Stimulated activated CD8-positive, alpha-beta memory T cell treated with anti-CD3 and anti-CD28 coated beads, Interleukin-15, amount 100 ng/mL, for 24 hours (primary cell): ENCODE measurements around the gene BCL2L11.

Experiments
- DNase-seq: peaks from one replicate; pipeline ENCODE4 v3.0.0-alpha.2; 2020; ENCODE audit warnings: low read depth

The BCL2L11 gene

DNA sequence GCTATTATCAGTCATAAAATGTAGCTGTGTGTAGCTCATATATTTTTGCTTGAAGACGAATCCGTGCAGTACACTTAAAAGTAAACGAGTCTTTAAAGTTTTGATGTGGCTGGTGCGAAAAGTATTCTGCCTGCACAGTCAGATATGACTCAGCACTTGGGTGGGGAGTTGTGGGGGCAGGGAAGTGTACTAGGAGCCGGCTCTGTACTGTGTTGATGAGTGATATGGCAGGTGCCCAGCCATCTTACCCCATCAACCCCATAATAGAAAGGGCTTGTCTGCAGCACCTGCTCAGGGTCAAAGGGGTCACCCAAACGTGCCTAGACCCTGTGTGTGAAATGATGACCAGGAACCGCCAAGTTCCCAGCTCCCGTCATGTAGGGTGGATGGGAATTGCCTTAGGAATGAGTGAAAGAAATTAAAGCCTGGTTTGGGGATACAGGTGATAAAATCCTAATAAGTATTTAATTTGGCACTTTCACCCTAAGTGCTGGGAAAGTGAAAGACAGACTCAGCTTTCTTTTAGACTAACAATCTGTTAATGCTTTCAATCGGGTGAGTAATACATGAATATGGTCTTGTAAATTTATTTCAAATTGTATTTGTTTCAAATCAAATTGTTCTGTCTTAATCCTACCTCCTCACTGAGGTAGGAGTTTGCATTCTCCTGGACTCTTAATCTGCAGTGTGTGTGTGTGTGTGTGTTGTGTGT lies 48.0 kb downstream of the BCL2L11 start:
- DNase-seq: no peak

DNA sequence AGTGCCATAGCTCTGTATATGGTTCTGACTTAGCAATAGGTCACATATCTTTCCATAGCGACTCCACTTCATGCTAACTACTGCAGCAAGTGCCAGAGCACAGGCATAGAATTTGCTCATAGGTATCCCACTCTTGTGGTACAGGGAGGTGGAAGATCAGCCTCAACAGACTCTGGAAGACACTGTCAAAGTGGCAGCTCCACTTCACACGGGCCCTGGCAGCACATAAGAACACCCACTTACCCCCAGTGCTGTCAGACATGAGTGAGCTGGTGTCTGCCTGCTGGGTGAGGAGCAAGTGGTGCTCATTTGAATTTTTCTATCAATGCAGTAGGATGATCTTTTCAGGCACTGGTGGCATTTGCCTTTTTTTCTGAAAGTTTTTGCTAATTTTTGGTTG lies 48.6 kb downstream of the BCL2L11 start:
- no peak for DNase-seq

DNA sequence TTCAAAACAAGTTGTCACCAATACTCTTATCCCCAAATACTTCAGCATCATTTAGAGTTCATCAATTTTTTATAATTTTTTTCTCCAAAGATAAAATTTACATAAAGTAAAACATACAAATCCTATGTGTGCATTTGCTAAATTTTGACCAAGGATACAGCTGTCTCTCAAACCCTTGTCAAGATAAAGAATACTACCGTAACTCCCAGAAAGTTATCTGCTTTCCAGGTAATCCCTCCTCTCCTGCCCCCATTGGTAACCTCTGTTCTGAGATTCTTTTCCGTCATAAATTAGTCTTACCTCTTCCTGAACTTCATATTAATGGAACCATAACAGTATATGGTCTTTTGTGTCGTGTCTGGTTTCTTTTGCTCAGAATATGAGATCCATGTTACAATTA lies 49.2 kb downstream of the BCL2L11 start:
- no peak for DNase-seq

DNA sequence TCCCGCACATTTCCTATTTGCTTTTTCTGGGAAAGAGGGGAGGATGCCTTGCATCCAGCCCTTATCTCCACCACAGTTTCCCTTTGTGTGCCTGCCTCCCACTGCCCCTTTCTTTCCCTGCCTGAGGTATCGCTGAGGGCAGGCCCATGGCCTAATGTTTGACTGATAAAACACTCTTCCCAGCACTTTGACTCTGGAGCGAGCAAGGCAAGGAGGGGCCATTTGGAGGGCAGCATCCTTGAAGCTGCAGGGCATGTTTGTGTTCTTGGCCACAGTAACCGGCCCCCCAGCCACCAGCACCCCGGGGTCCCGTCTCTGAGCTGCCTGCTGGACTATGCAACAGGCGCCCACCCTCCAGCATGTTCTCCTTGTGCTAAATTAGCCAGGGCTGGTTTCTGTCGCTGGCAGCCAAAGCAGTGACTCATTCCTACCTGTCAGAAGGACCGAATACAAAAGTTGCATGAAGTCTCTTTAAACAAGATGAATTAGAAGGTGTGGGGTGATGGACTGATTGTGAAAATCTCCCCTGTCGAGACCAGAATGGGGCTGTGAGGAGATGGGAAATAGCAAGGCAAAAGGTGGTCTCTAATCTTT lies 50.7 kb downstream of the BCL2L11 start:
- DNase-seq: no peak

DNA sequence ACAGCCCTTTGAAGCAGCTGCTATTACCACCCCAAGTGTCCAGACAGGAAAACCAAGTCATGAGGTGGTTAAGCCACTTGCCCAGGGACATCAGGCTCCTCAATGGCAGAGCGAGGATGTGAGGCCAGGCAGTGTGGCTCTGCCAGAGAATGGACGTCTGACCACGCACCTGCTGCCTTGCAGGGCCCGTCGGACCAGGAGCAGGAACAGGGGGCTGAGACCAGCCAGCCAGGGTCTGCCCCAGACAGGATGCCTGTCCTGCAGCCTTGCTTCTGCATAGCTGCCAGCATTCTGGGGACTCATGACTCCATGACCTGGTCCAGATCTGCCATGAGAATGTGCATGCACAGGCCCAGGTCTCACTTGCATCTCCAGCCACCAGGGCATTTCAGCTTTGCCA lies 52.0 kb downstream of the BCL2L11 start:
- no peak for DNase-seq

DNA sequence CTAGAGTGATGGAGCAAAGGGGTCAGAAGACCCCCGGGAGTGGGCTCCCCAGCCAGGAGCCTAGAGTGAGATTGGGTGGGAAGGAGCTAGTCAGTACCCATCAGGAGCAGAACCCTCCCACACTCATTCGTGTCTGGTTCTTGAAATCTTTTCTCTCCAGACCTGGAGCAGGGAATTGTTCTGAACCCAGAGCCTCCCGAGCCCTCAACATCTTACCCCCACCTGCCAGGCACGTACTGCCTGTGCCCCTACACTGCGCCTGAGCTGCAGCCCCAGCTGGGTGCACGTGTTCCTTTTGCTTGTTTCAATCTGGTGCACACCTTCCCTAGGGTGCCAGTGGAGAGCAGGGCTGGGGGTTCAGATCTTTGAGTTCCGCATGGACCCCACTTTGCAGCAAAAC lies 52.6 kb downstream of the BCL2L11 start:
- DNase-seq: no peak

DNA sequence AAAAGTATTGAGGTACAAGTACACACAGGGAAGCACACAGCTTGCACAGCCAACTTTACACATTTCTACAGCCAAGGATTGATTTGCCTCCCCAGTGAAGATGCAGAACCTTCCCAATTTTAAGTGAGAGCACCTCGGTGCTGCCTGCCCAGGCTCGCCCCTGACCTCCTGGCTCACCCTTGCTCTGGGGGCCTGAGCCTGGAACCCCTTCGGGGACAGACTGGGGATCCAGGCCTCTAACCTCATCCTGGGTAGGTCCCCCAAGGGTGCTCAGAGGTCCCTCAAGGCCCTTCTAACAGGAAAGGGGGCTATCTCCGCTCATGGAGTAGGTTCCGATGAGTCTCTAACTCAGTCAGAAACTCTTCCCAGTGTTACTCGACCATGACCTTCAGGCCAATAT lies 53.1 kb downstream of the BCL2L11 start:
- no peak for DNase-seq

DNA sequence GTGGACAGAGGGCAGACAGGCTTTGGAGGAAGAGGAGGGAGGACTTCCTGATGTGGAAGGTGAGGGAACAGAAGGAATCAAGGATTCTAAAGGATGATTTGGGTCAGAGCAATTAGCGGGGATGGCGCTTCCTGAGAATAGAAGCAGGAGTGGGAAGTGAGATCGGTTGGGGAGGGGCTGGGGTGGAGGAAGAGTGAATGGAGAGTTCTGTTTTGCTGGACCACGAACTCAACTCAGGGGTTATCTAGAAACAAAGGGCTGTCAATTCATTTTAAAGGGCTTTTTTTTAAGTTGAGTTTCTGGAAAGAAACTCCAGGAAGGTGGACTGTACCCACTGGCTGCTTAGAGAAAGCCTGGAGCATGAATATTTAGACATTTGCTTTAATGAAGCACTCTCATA lies 54.9 kb downstream of the BCL2L11 start:
- no peak for DNase-seq

DNA sequence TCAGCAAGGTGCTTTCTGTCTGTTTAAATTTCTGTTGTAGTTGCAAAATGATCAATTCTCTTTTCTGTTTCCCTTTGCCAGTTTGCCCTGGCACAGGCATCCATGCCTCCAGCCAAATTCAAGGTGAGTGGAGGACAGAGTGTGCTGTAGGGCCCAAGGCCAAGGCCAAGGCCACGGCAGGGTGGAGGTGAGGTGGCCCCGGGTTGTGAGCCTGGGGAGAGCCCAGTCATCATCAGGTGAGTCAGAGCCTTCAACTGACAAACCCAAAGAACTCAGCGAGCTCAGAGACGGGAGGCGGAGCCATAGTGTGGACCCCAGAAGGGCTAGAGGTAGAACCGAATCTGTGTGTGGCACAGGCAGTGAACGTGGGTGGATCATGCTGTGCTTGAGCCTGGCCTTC lies 55.7 kb downstream of the BCL2L11 start:
- DNase-seq: no peak

DNA sequence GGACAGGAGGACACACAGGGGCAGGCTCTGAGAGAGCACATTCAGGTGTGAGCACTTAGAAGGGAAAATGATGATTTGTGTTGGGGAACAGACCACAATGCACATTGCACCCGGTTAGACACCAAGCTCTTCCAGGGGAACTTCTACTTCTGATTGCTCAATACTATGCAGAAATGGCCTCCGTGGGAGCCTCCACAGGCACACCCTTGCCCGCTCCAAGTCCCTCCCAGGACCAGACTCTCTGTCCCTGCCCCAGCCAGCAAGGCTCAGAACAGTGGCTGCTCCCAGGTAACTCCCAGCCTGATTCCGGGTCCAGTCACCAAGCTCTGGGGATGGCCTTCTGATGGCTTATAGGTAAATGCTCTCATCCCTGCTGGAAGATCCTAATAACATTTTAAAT lies 56.2 kb downstream of the BCL2L11 start:
- DNase-seq: no peak

DNA sequence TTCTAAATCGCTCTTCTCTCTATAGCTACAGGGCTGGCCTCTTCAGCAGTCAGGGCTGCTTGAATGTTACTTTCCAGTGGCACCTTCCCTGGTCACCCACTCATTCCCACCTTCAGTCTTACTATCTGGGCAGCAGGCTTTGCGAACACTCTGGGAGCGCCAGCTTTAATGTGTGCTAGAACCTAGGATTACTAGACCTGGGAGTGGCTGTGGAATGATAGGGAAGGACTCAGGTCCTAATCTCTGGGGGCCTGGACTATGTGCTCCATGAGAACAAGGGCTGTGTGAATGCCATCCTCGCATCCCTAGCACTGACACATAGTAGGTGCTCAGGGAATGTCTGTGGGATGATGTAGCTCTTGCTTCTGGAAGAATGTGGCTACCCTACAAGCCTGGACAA lies 57.6 kb downstream of the BCL2L11 start:
- no peak for DNase-seq

DNA sequence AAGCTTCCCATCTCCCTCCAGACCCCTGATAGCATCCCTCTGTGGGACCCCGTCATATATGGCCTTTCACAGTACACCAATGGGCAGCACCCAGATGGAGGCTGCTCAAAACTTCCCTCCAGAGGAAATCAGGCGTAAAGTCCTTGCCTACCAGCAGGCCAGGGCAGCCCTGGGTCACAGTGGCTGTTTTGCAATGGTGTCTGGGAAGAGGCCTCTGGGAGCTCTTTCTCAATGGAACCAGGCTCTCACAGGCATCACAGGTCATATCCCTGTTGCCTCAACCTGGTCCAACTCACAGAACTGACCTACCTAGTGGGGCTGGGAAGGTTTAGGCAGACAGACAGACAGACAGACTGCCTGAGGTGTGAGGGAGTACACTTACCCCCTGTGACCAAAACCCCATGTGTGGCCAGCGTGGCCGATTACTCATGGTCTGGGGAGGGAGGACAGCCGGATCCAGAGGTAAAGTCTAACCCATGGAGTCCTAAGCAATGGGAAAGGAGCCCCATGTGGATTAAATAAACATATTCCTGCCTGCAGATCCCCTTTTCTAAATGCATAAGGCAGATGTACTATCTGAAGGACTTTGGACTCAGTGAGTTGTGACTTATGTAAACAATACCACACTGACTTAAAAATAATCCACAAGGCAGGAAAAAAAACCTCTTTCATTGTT lies 58.2 kb downstream of the BCL2L11 start:
- DNase-seq: no peak

DNA sequence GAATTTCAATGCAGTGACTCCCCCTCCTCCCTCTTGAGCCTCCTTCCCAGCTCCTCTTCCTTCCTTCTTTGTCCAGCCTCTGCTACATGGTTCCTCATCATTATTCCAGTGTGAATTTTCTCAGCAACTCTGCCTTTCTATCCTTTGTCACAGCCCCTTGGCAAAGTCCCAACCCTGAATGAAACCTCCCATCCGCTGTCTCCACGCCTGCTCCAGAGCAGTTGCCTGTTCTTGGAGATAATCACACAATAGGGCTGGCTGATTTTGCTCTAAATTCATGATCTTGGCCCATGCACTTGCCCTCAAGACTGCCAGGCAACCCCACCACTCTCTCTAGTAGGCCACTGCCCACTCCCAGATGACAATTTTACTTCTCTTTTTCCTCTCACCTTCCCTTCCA lies 61.4 kb downstream of the BCL2L11 start:
- no peak for DNase-seq

DNA sequence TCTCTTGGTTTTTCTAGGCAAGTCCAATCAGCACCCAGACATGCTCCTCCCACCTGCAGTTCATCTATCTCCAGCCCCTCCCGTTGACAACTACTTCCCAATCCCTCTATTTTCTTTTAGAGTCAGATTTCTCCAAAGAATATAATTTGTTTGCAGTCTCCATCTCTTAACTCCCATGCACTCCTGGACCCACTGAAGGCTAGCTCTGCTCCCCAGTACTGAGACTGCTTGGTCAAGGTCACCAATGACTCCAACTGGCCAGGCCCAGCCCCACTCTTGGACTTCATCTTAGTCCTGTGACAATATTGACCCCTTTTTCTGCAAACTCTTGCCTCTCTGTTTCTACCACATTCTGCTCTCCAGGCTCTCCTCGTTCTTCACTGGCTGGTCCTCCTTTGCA lies 62.0 kb downstream of the BCL2L11 start:
- DNase-seq: no peak

DNA sequence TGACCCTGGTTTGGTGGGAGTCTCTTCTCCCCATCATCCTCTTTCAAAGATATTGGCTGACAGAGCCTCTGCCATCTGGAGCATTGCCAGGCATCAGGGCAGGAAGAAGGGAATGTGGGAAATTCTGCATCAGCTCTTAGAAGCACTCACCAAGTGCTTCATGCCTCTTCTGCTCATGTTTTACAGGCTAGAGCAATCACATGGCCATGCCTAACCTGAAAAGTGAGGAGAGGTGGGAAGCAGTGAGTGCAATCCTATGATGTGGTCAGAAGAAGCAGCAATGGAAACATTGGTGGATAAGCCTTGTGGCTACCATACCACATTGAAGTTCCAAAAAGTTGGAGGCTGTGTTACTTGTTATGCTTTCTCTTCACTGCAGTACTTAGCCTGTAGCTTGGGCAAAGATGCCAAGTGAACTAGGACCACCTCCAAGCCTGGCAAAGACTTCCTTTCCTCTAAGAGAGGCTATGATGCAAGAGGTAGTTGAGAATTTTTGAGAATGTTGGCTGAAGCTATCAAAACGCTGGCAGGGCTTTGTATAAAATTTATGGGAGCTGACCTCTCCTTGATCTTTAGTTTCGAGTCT lies 64.1 kb downstream of the BCL2L11 start:
- no peak for DNase-seq

DNA sequence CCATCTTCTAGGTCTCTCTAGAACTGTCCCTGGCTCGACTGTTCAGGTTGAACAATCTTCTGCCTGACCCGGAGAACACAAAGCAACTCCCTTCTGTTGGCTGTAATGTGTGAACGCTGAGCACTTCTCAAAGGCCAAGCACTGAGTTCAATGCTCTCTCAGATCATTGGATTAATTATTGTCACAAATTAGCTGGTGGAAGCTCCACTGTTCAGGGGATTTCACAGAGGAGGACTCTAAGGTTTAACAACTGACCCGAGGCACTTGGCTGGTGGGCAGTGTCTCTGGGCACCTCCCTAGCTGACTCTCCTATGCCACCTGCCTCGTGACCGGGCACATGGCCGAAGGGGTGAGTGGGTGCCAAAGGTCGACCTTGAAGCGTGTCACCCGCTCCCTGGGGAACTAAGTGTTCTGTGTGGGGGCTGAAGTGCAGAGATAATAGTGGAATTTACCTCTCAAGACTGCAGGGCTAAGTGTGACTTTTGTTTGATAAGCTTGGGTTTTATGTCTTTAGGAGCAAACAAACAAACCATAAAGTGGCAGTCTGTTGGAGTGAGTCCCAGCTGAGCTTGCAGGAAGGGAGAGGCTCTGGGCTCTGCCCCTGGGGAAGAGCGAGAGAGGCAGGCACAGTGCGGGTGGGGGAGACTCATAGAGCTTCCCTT lies 64.8 kb downstream of the BCL2L11 start:
- DNase-seq: no peak

DNA sequence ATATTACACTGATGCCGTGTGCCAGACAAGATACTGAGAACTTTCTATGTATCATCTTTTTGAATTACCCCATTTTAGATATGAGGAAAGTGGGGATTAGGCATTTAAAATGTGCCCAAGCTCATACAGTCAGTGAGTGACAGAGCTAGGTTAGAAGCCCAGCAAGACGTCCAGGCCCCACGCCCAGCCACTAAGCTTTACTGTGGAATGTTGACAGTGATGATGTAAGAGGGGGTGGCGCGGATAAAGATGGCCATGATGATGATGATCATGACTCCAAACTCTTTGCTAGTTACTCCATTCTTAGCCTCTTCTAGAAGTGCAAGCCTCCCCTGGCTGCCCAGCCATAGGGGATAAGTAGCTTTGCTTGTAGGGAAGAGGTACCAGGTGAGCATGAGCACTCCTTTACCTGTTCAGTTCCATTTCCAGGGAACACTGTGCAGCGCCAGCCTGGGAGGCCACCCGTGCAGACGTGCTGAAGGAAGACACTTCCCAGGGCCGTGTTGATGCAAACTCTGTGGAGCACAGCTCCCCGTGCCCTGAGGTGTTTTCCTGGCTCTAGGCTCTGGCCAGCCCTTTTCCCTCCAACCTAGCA lies 65.5 kb downstream of the BCL2L11 start:
- DNase-seq: no peak

DNA sequence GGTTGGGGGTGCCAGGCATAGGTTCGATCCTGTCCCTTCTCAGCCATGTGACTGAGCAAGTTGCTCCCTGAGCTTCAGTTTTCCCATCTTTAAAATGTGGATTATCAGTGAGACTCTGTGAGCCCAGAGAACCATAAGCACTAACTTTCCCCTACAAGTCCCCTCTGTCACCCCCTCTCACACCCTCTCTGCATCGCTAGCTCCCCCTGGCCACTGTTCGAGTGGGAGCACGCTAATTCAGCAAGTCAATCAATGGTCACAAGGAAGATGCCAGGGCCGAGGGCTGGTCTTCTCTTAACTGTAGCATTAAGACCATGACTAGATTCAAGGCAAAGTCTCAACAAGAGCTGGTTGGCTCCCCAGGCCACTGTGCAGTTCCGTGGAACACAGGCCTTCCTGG lies 66.2 kb downstream of the BCL2L11 start:
- no peak for DNase-seq

DNA sequence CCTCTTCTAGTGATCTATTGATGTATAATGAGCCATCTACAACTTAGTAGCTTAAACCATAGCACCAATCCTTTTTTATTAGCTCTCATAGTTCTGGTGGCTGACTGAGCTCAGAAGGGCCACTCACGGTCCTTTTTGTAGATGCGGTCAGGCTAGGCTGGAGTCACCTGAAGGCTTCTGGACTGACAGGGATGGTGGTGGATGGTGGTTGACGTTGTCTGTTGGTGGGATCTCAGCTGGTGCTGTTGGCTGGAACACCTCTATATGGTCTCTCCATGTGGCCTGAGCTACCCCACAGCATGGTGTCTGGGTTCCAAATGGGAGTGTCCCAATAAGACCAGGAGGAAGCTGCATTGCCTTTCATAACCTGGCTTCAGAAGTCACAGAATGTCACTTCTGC lies 68.0 kb downstream of the BCL2L11 start:
- DNase-seq: no peak

DNA sequence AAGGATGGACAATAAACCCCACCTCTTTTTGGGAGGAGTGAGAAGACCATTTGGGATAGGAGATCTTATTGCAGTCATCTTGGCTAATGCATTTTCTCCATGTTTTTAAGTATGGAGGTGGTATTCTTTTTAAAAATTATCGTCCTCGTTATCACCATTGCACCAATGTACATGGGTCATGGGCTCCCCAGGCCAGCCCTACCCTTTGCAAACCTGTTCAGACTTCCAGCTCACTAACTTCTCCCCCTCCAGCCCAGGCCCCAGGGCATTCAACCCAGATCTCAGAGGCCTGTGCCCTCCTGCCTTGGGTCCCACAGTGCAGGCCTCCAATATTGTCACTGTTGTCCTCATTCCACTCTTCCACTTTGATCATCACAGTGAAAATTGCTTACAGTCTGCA lies 68.4 kb downstream of the BCL2L11 start:
- DNase-seq: no peak

DNA sequence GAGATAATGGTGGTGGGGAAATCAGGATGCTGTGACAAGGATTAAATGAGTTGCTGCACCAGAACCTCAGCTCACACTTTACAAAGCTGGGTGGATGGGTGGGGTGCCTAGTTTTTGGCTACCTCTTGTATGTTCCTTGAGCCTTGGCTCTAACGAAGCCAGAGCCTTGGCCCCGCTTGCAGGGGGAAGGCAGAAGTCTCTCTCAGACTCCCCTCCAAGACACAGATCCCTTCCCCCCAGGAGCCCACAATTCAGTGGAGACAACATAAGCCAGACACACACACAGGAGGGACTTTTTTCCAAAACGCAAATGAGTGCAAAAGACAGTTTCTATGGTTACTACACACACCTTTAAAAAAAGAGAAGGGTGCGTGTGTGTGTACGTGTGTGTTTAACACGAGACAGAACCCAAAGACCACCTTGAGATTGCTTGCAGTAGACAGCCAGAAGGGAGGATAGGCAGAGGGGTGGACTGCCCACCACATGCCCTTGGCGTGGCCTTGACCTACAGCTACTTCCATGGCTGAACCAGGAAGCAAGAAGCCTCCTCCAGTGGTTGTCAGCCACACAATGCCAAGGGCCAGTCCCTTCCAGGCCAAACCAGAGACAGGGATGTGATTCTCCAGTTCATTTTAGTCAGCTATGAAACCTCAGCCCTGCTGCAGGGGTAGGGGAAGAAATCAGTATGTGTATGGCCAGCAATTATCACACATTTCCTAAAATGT lies 70.3 kb downstream of the BCL2L11 start:
- no peak for DNase-seq

DNA sequence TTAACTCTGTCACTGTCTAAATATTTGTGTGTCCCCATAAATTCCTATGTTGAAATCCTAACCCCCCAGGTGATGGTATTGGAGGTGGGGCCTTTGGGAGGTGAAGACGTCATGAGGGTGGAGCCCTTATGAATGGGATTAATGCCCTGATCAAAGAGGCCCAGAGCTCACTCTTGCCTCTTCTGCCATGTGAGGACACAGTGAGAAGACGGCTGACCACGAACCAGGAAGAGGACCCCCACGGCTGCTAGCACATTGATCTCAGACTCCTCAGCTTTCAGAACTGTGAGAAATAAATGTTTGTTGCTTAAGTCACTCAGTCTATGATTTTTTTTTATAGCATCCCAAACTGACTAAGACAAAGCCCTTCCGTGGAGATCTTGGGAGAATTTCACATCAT lies 71.2 kb downstream of the BCL2L11 start:
- no peak for DNase-seq
